ENCODE data around the gene TTLL9.
A peak's percentile ranks its signal among the peaks of the same experiment; 100 is the strongest.
"Not testable (repeated sequence)": the region's sequence is repeated elsewhere in the genome, so short reads cannot be mapped to it uniquely, and the experiment has no call there.

The TTLL9 gene

GRCh38 chr20:31924561-31924960 is 54.1 kb downstream of the TTLL9 start:
- Histone ChIP-seq H3K36me3 (ENCODE audit: control insufficient read depth, insufficient read depth, low read length) (no peaks in the 10 kb centered on the region), H3K9me3 (ENCODE audit: control insufficient read depth, insufficient read depth, low read length) (no peaks in the 10 kb centered on the region), H3K27ac (ENCODE audit: low read depth, low read length) (no peak overlapping the region), H3K4me3 (ENCODE audit: low read depth, low read length) (no peak overlapping the region), H3K9ac (ENCODE audit: low read depth, low read length) (no peak overlapping the region), H3K27me3 (ENCODE audit: control insufficient read depth, insufficient read depth, low read length) (no peaks in the 10 kb centered on the region), H3K4me1 (ENCODE audit: control insufficient read depth, insufficient read depth, low read length) (peaks cover 3% of the 10 kb centered on the region; the same call in 1 of the 2 replicates)

GRCh38 chr20:31925631-31926030 is 55.2 kb downstream of the TTLL9 start:
- no peaks in the 10 kb centered on the region for H3K36me3 ChIP-seq (ENCODE audit: control insufficient read depth, insufficient read depth, low read length)
- H3K9ac ChIP-seq (ENCODE audit: low read depth, low read length), result no peak overlapping the region
- no peaks in the 10 kb centered on the region for H3K9me3 ChIP-seq (ENCODE audit: control insufficient read depth, insufficient read depth, low read length)
- no peak overlapping the region for H3K27ac ChIP-seq (ENCODE audit: low read depth, low read length)
- no peak overlapping the region for H3K4me3 ChIP-seq (ENCODE audit: low read depth, low read length)
- no peaks in the 10 kb centered on the region for H3K27me3 ChIP-seq (ENCODE audit: control insufficient read depth, insufficient read depth, low read length)
- no peaks in the 10 kb centered on the region; the same call in 1 of the 2 replicates for H3K4me1 ChIP-seq (ENCODE audit: control insufficient read depth, insufficient read depth, low read length)

GRCh38 chr20:31926493-31926892 is 56.1 kb downstream of the TTLL9 start:
- Histone ChIP-seq H3K27me3 (ENCODE audit: control insufficient read depth, insufficient read depth, low read length) (no peaks in the 10 kb centered on the region), H3K9ac (ENCODE audit: low read depth, low read length) (no peak overlapping the region), H3K4me3 (ENCODE audit: low read depth, low read length) (no peak overlapping the region), H3K9me3 (ENCODE audit: control insufficient read depth, insufficient read depth, low read length) (no peaks in the 10 kb centered on the region), H3K36me3 (ENCODE audit: control insufficient read depth, insufficient read depth, low read length) (no peaks in the 10 kb centered on the region), H3K27ac (ENCODE audit: low read depth, low read length) (no peak overlapping the region), H3K4me1 (ENCODE audit: control insufficient read depth, insufficient read depth, low read length) (no peaks in the 10 kb centered on the region; the same call in 1 of the 2 replicates)

- Histone ChIP-seq H3K9me3 (ENCODE audit: control insufficient read depth, insufficient read depth, low read length) (no peaks in the 10 kb centered on the region), H3K36me3 (ENCODE audit: control insufficient read depth, insufficient read depth, low read length) (no peaks in the 10 kb centered on the region), H3K4me3 (ENCODE audit: low read depth, low read length) (no peak overlapping the region), H3K27ac (ENCODE audit: low read depth, low read length) (no peak overlapping the region), H3K9ac (ENCODE audit: low read depth, low read length) (no peak overlapping the region), H3K4me1 (ENCODE audit: control insufficient read depth, insufficient read depth, low read length) (no peaks in the 10 kb centered on the region; the same call in 1 of the 2 replicates), H3K27me3 (ENCODE audit: control insufficient read depth, insufficient read depth, low read length) (no peaks in the 10 kb centered on the region)
Observed at GRCh38 chr20:31927627-31928159, 57.3 kb downstream of the TTLL9 start.

- not testable (repeated sequence) for H3K9me3 ChIP-seq (ENCODE audit: control insufficient read depth, insufficient read depth, low read length); H3K4me3 ChIP-seq (ENCODE audit: low read depth, low read length); H3K4me1 ChIP-seq (ENCODE audit: control insufficient read depth, insufficient read depth, low read length); H3K36me3 ChIP-seq (ENCODE audit: control insufficient read depth, insufficient read depth, low read length); H3K9ac ChIP-seq (ENCODE audit: low read depth, low read length); H3K27me3 ChIP-seq (ENCODE audit: control insufficient read depth, insufficient read depth, low read length); H3K27ac ChIP-seq (ENCODE audit: low read depth, low read length)
Observed at GRCh38 chr20:31929631-31930030, 59.2 kb downstream of the TTLL9 start.

- Histone ChIP-seq H3K4me1 (ENCODE audit: control insufficient read depth, insufficient read depth, low read length) (peaks cover 3% of the 10 kb centered on the region; the same call in 1 of the 2 replicates), H3K27ac (ENCODE audit: low read depth, low read length) (no peak overlapping the region), H3K9ac (ENCODE audit: low read depth, low read length) (no peak overlapping the region), H3K9me3 (ENCODE audit: control insufficient read depth, insufficient read depth, low read length) (no peaks in the 10 kb centered on the region), H3K4me3 (ENCODE audit: low read depth, low read length) (no peak overlapping the region), H3K36me3 (ENCODE audit: control insufficient read depth, insufficient read depth, low read length) (no peaks in the 10 kb centered on the region), H3K27me3 (ENCODE audit: control insufficient read depth, insufficient read depth, low read length) (no peaks in the 10 kb centered on the region)
Observed at GRCh38 chr20:31930779-31931178, 60.3 kb downstream of the TTLL9 start.

- H3K9ac ChIP-seq (ENCODE audit: low read depth, low read length), result no peak overlapping the region
- H3K36me3 ChIP-seq (ENCODE audit: control insufficient read depth, insufficient read depth, low read length), result no peaks in the 10 kb centered on the region
- H3K4me1 ChIP-seq (ENCODE audit: control insufficient read depth, insufficient read depth, low read length), result peaks cover 4% of the 10 kb centered on the region; the same call in 1 of the 2 replicates
- no peaks in the 10 kb centered on the region for H3K9me3 ChIP-seq (ENCODE audit: control insufficient read depth, insufficient read depth, low read length)
- no peak overlapping the region for H3K4me3 ChIP-seq (ENCODE audit: low read depth, low read length)
- no peak overlapping the region for H3K27ac ChIP-seq (ENCODE audit: low read depth, low read length)
- no peaks in the 10 kb centered on the region for H3K27me3 ChIP-seq (ENCODE audit: control insufficient read depth, insufficient read depth, low read length)
Observed at GRCh38 chr20:31933698-31934097, 63.3 kb downstream of the TTLL9 start.

- Histone ChIP-seq H3K27ac (ENCODE audit: low read depth, low read length) (no peak overlapping the region), H3K9me3 (ENCODE audit: control insufficient read depth, insufficient read depth, low read length) (no peaks in the 10 kb centered on the region), H3K9ac (ENCODE audit: low read depth, low read length) (no peak overlapping the region), H3K4me3 (ENCODE audit: low read depth, low read length) (no peak overlapping the region), H3K4me1 (ENCODE audit: control insufficient read depth, insufficient read depth, low read length) (peaks cover 4% of the 10 kb centered on the region; the same call in 1 of the 2 replicates), H3K36me3 (ENCODE audit: control insufficient read depth, insufficient read depth, low read length) (no peaks in the 10 kb centered on the region), H3K27me3 (ENCODE audit: control insufficient read depth, insufficient read depth, low read length) (no peaks in the 10 kb centered on the region)
Observed at GRCh38 chr20:31934491-31934890, 64.1 kb downstream of the TTLL9 start.

- H3K4me1 ChIP-seq (ENCODE audit: control insufficient read depth, insufficient read depth, low read length), result peaks cover 4% of the 10 kb centered on the region; the same call in 1 of the 2 replicates
- H3K27me3 ChIP-seq (ENCODE audit: control insufficient read depth, insufficient read depth, low read length), result no peaks in the 10 kb centered on the region
- peak overlapping the region; percentile 4 for H3K27ac ChIP-seq (ENCODE audit: low read depth, low read length)
- no peak overlapping the region for H3K4me3 ChIP-seq (ENCODE audit: low read depth, low read length)
- no peaks in the 10 kb centered on the region for H3K36me3 ChIP-seq (ENCODE audit: control insufficient read depth, insufficient read depth, low read length)
- no peaks in the 10 kb centered on the region for H3K9me3 ChIP-seq (ENCODE audit: control insufficient read depth, insufficient read depth, low read length)
- no peak overlapping the region for H3K9ac ChIP-seq (ENCODE audit: low read depth, low read length)
Observed at GRCh38 chr20:31934968-31935764, 64.7 kb downstream of the TTLL9 start.

- H3K4me1 ChIP-seq (ENCODE audit: control insufficient read depth, insufficient read depth, low read length), result peaks cover 4% of the 10 kb centered on the region; the same call in 1 of the 2 replicates
- no peaks in the 10 kb centered on the region for H3K9me3 ChIP-seq (ENCODE audit: control insufficient read depth, insufficient read depth, low read length)
- no peak overlapping the region for H3K9ac ChIP-seq (ENCODE audit: low read depth, low read length)
- H3K4me3 ChIP-seq (ENCODE audit: low read depth, low read length), result no peak overlapping the region
- no peaks in the 10 kb centered on the region for H3K27me3 ChIP-seq (ENCODE audit: control insufficient read depth, insufficient read depth, low read length)
- no peaks in the 10 kb centered on the region for H3K36me3 ChIP-seq (ENCODE audit: control insufficient read depth, insufficient read depth, low read length)
- H3K27ac ChIP-seq (ENCODE audit: low read depth, low read length), result no peak overlapping the region
Observed at GRCh38 chr20:31936420-31936819, 66.0 kb downstream of the TTLL9 start.

GRCh38 chr20:31937820-31938219 is 67.4 kb downstream of the TTLL9 start:
- Histone ChIP-seq H3K27me3 (ENCODE audit: control insufficient read depth, insufficient read depth, low read length) (no peaks in the 10 kb centered on the region), H3K9ac (ENCODE audit: low read depth, low read length) (no peak overlapping the region), H3K9me3 (ENCODE audit: control insufficient read depth, insufficient read depth, low read length) (no peaks in the 10 kb centered on the region), H3K4me1 (ENCODE audit: control insufficient read depth, insufficient read depth, low read length) (peaks cover 4% of the 10 kb centered on the region; the same call in 1 of the 2 replicates), H3K36me3 (ENCODE audit: control insufficient read depth, insufficient read depth, low read length) (no peaks in the 10 kb centered on the region), H3K27ac (ENCODE audit: low read depth, low read length) (no peak overlapping the region), H3K4me3 (ENCODE audit: low read depth, low read length) (no peak overlapping the region)
